ENCODE data around the gene PLIN4.
"Not testable (repeated sequence)": the region's sequence is repeated elsewhere in the genome, so short reads cannot be mapped to it uniquely, and the experiment has no call there.

PLIN4 gene

DNA sequence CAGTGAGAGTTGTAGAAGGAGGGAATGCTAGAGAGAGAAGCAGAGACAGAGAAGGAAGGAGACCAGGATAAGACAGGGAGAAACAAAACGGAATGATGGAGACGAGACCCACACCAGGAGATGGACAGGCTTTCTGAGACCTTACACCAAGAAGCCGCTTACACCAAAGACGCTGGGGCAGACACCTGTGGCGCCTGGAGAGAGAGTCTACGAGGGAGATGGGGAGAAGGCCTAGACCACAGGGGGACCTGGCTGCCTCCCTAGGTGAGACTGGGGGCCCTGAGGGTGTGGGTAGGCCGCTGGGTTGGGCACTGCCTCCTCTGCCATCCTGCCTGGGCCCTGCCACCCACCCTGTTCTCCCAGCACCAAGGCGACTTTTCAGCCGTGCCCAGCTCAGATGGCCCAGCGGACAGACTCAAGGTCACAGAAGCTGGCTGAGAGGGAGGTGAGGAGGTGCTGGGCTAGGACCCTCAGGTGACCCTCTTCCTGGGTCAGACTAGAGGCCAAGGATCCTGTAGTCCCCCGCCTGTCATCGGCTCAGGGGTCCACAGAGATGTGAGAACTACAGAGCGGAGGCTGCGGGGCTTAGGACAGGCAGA lies 11.7 kb upstream of the PLIN4 start:
- Histone ChIP-seq H3K27me3 (replicated peaks) (peaks cover 3% of the 10 kb centered on the region), H3K4me3 (ENCODE audit: low read depth, low read length) (no peak overlapping the region), H3K36me3 (replicated peaks) (no peaks in the 10 kb centered on the region), H3K27ac (no peak overlapping the region)
- in situ Hi-C loops (cut with HindIII; ENCODE audit: low pct_ligation_motif_present, low sequenced_read_pairs), result no loop called here
- no peak for DNase-seq
- no peak for TF ChIP-seq CTCF (IDR thresholded peaks at IDR 0.05; ENCODE audit: low read depth, low read length, missing control alignments)

DNA sequence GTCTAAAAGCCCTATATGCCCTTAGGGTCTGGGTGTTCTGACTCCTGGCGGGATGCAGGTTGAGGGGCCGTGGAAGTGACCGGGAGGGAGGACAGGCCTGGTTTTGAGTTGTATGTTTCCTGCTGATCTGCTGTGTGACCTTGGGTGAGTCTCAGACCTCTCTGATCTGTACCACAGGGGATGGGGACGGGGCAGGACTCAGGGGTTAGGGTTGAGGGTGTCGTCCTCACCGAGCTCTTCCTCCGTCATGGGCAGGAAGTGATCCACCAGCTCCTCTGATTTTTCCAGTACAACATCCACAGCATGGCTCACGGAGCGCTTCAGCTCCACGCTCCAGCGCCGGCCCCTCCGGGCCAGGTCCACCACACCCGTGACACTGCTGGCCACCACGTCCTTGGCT lies 10.6 kb upstream of the PLIN4 start:
- DNase-seq, result no peak
- Histone ChIP-seq H3K27ac (no peak overlapping the region), H3K4me3 (ENCODE audit: low read depth, low read length) (no peak overlapping the region), H3K36me3 (replicated peaks) (no peaks in the 10 kb centered on the region), H3K27me3 (replicated peaks) (no peaks in the 10 kb centered on the region)
- in situ Hi-C loops (cut with HindIII; ENCODE audit: low pct_ligation_motif_present, low sequenced_read_pairs), result no loop called here
- no peak for TF ChIP-seq CTCF (IDR thresholded peaks at IDR 0.05; ENCODE audit: low read depth, low read length, missing control alignments)

DNA sequence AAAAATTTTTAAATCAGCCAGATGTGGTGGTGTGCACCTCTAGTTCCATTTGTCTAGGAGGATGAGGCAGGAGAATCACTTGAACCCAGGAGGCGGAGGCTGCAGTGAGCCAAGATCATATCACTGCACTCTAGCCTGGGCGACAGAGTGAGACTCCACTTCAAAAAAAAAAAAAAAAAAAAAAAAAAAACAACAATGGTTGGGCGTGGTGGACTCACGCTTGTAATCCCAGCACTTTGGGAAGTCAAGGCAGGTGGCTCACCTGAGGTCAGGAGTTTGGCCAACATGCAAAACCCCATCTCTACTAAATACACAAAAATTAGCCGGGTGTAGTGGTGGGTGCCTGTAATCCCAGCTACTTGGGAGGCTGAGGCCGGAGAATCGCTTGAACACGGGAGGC lies 9.1 kb upstream of the PLIN4 start:
- in situ Hi-C loops (cut with HindIII; ENCODE audit: low pct_ligation_motif_present, low sequenced_read_pairs); H3K27ac ChIP-seq; H3K36me3 ChIP-seq (replicated peaks); DNase-seq; H3K27me3 ChIP-seq (replicated peaks); H3K4me3 ChIP-seq (ENCODE audit: low read depth, low read length): not testable (repeated sequence)

DNA sequence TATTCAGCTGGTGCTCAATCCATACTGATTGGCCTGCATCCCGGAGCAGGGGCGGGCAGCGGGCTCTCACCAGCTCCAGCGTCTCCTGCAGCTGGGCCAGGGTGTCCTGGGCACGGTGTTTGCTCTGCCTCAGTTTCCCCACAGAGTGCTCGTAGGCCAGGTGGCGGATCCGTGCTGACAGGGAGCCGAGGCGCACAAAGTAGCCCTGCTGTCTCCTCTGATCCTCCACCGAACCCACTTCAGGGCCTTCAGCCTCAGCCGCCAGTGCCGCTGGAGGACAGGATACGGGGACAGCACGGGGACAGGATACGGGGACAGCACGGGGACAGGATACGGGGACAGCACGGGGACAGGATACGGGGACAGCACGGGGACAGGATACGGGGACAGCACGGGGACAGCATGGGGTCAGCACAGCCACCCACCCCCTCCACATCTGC lies 7.3 kb upstream of the PLIN4 start:
- Histone ChIP-seq H3K36me3 (replicated peaks) (no peaks in the 10 kb centered on the region), H3K27ac (no peak overlapping the region), H3K27me3 (replicated peaks) (no peaks in the 10 kb centered on the region), H3K4me3 (ENCODE audit: low read depth, low read length) (no peak overlapping the region)
- DNase-seq, result no peak
- in situ Hi-C loops (cut with HindIII; ENCODE audit: low pct_ligation_motif_present, low sequenced_read_pairs), result no loop called here
- no peak for TF ChIP-seq CTCF (IDR thresholded peaks at IDR 0.05; ENCODE audit: low read depth, low read length, missing control alignments)

DNA sequence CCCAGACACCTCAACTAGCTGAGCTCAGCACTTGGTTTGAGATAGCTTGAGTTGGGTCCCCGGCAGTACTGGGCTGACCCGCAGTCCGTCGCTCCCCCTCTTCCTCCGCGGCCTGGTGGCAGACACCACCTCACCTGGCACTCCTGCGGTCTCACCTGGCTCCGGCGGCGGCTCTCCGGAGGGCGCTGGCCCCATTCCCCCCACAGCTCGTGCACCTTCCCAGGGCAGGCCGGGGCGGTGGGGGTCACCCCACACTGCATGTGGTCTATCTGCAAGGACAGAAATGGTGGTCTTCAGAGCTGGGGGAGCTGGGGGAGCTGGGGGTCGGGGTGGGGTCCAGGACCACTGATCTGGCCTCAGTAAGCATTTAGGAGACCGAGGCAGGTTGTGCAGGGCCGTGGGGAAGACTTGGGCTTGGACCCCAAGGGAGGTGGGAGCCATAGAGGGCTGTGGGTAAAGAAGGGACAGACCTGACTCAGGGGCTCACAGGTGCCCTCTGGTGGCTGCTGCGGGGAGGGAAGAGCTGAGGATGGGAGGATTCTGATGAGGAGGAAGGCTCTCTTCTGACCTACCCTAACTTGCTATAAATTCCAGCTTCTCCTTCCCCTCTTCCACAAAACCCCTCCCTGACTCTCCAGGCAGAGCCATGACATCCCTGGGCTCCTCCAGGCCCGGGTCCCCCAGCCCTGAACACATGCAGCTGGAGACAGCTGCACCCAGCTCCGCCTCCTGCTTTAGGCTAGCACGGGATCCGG lies 6.7 kb upstream of the PLIN4 start:
- Histone ChIP-seq H3K27me3 (replicated peaks) (no peaks in the 10 kb centered on the region), H3K4me3 (ENCODE audit: low read depth, low read length) (no peak overlapping the region), H3K36me3 (replicated peaks) (no peaks in the 10 kb centered on the region), H3K27ac (no peak overlapping the region)
- TF ChIP-seq CTCF (IDR thresholded peaks at IDR 0.05; ENCODE audit: low read depth, low read length, missing control alignments), result peak; percentile 89
- peak; percentile 28 for DNase-seq
- in situ Hi-C loops (cut with HindIII; ENCODE audit: low pct_ligation_motif_present, low sequenced_read_pairs), result no loop called here

- no peaks in the 10 kb centered on the region for H3K36me3 ChIP-seq (replicated peaks)
- no peak overlapping the region for H3K27ac ChIP-seq
- TF ChIP-seq CTCF (IDR thresholded peaks at IDR 0.05; ENCODE audit: low read depth, low read length, missing control alignments), result peak; percentile 86
- H3K27me3 ChIP-seq (replicated peaks), result no peaks in the 10 kb centered on the region
- in situ Hi-C loops (cut with HindIII; ENCODE audit: low pct_ligation_motif_present, low sequenced_read_pairs), result no loop called here
- no peak for DNase-seq
- H3K4me3 ChIP-seq (ENCODE audit: low read depth, low read length), result no peak overlapping the region
Observed at GRCh38 chr19:4523306-4524110, 5.2 kb upstream of the PLIN4 start.
